HL-60 (cell line): Measurements from ENCODE around the gene ANKFY1.

Source experiments
- DNase-seq, 2 experiments: peaks; one replicate each; pipeline ENCODE4 v3.0.0-alpha.2; 2010 to 2020; ENCODE audit warnings: low read depth in 1 of 2, low spot score in 1 of 2
- H3K27ac ChIP-seq: fragments of 250-450 bp; sonication (Bioruptor Pico); replicated peaks from 2 replicates; pipeline ENCODE4 v1.5.1; 2020; ENCODE audit warnings: mild to moderate bottlenecking, moderate library complexity
- H3K27me3 ChIP-seq: fragments of 250-450 bp; sonication (Bioruptor Pico); 2 replicates; pipeline ENCODE4 v1.5.1; 2021; ENCODE audit warnings: mild to moderate bottlenecking, moderate library complexity; ENCODE audit not compliant: insufficient read depth, poor library complexity, severe bottlenecking
- H3K4me3 ChIP-seq: replicated peaks from 2 replicates; pipeline ENCODE4 v1.5.1; 2011; ENCODE audit warnings: mild to moderate bottlenecking, control low read depth, low read length; ENCODE audit not compliant: insufficient read depth
- GABPA ChIP-seq: IDR thresholded peaks from 2 replicates; pipeline ENCODE4 v1.6.1; 2012; ENCODE audit warnings: low read depth
- POLR2AphosphoS5 ChIP-seq: IDR thresholded peaks from 2 replicates; pipeline ENCODE4 v1.6.1; 2012; ENCODE audit warnings: low read depth
- REST ChIP-seq: IDR thresholded peaks from 2 replicates; pipeline ENCODE4 v1.6.1; 2012; ENCODE audit warnings: low read depth; ENCODE audit not compliant: insufficient replicate concordance
- SPI1 ChIP-seq: IDR thresholded peaks from 2 replicates; pipeline ENCODE4 v1.6.1; 2012; ENCODE audit warnings: low read depth, mild to moderate bottlenecking, borderline replicate concordance
- TF ChIP-seq, protein P1 (sequence below): IDR thresholded peaks from one replicate; pipeline ENCODE4 v1.5.1; 2011; ENCODE audit warnings: low read length, control low read depth, inconsistent platforms; ENCODE audit not compliant: insufficient read depth

The ANKFY1 gene

GRCh38 chr17:4119299-4119698 is 144.5 kb downstream of the ANKFY1 start:
- H3K27ac ChIP-seq: no peak overlapping the region
- DNase-seq: no peak
- no peak overlapping the region for H3K4me3 ChIP-seq
- TF ChIP-seq SPI1 (no peak), GABPA (no peak), REST (no peak), POLR2AphosphoS5 (no peak)
- TF ChIP-seq, protein P1, sequence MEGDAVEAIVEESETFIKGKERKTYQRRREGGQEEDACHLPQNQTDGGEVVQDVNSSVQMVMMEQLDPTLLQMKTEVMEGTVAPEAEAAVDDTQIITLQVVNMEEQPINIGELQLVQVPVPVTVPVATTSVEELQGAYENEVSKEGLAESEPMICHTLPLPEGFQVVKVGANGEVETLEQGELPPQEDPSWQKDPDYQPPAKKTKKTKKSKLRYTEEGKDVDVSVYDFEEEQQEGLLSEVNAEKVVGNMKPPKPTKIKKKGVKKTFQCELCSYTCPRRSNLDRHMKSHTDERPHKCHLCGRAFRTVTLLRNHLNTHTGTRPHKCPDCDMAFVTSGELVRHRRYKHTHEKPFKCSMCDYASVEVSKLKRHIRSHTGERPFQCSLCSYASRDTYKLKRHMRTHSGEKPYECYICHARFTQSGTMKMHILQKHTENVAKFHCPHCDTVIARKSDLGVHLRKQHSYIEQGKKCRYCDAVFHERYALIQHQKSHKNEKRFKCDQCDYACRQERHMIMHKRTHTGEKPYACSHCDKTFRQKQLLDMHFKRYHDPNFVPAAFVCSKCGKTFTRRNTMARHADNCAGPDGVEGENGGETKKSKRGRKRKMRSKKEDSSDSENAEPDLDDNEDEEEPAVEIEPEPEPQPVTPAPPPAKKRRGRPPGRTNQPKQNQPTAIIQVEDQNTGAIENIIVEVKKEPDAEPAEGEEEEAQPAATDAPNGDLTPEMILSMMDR: no peak
- no peaks in the 10 kb centered on the region for H3K27me3 ChIP-seq

DNA sequence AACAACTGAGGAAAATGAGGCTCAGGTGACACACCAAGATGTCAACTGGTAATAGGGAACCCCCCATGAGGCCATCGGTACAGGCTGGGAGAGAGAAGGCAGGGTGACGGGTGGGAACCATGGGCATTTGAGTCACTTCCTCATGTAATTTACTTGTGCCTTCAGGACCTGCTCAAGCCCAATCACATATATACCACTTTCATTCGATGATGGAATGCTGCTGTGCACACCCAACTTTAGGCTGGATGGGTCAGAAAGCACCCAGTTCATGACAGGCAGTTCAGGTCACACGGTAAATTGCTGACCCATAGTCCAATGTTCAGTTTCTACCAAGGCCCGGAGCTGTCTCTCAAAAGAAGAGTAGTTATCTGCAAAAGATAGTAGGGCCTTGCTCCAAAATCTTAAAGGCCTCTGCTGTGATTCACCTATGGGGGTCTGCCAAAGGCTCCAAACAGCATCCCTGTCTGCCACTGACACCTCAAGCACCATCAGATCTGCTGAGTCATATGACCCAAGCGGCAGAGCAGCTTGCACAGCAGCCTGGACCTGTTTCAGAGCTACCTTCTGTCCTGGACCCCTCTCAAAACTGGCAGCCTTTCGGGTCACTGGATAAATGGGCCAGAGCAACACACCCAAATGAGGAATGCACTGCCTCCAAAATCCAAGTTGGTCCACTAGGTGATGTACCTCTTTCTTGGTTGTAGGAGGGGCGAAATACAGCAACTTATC is 145.6 kb downstream of the ANKFY1 start:
- H3K27ac ChIP-seq: no peak overlapping the region
- H3K4me3 ChIP-seq: no peak overlapping the region
- no peak for TF ChIP-seq SPI1
- TF ChIP-seq POLR2AphosphoS5: no peak
- TF ChIP-seq, protein P1: no peak
- TF ChIP-seq REST: no peak
- TF ChIP-seq GABPA: no peak
- no peak for DNase-seq
- H3K27me3 ChIP-seq: no peaks in the 10 kb centered on the region

DNA sequence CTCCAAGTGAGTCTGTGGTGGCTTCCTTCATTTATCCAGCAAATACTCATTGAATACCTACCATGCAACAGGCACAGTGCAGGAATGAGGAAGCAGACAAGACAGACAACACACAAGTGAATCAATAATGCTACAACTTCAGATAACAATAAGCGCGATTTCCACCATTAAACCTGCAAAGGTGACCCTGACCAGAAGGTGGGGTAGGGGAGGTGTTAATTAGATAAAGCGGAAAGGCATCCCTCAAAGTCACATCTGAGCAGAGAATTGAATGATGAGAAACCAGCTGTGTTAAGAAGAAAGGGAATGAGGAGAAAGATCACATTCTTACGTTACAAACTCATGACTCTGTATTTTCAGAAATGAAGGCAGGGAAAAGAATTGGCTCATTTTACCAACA is 147.3 kb downstream of the ANKFY1 start:
- Histone ChIP-seq H3K27ac (no peak overlapping the region), H3K4me3 (no peak overlapping the region), H3K27me3 (no peaks in the 10 kb centered on the region)
- no peak for TF ChIP-seq GABPA
- TF ChIP-seq, protein P1: no peak
- no peak for TF ChIP-seq SPI1
- no peak for TF ChIP-seq POLR2AphosphoS5
- TF ChIP-seq REST: no peak
- no peak for DNase-seq
